HepG2 (cell line): Measurements from ENCODE around the gene USH2A. TPM values are rescaled to one million over a fixed set of nuclear protein-coding genes. Genes with fewer than 3 reads are reported as not detected.
A peak's percentile ranks its signal among the peaks of the same experiment; 100 is the strongest.

Experiments used
- ATAC-seq: fragments of 200-7000 bp; cut with Tn5 transposase; 3 replicates; pipeline ENCODE4 v1.9.1; 2020; ENCODE audit warnings: mild to moderate bottlenecking, moderate library complexity
- BruUV-seq: library from RNA; stranded (reverse); fragments of 400-500 nt; replicated peaks from 2 replicates; lab custom pipeline; 2021; lab: Mats Ljungman, UMichigan
- CTCF ChIA-PET: fragments of 300-600 bp; formaldehyde crosslinking; extraction: SDS; loops from one replicate; lab custom pipeline; 2021; ENCODE audit warnings: low total read pairs, inconsistent platforms, low intra/inter-chr PET ratio; lab: Yijun Ruan, JAX
- POLR2A ChIA-PET: fragments of 350-600 bp; sonication (Branson Sonifier 250); formaldehyde crosslinking; loops from one replicate; lab custom pipeline; 2020; ENCODE audit warnings: antibody characterized with exemption, inconsistent platforms; lab: Yijun Ruan, JAX
- DNase-seq: peaks from one replicate; pipeline ENCODE4 v3.0.0-alpha.2; 2015; ENCODE audit warnings: low spot score
- FAIRE-seq: peaks from 3 replicates; lab custom pipeline; 2011; peaks lifted over from hg19 to GRCh38; lab: Jason Lieb, UNC
- H2AFZ ChIP-seq: one replicate; pipeline ENCODE4 v1.6.1; 2011; ENCODE audit warnings: low read length, inconsistent platforms
- H3K27ac ChIP-seq: fragments of 300-600 bp; 3 replicates; pipeline ENCODE4 v1.8.0; 2011; ENCODE audit warnings: mixed run types, mild to moderate bottlenecking, mixed read lengths, low read length, inconsistent platforms; ENCODE audit not compliant: insufficient read depth; ENCODE audit errors: extremely low read length
- H3K27me3 ChIP-seq, 2 experiments: fragments of 200-600 bp in 1 of 2; 2 replicates in 1 of 2; 3 replicates in 1 of 2; pipeline versions ENCODE4 v1.6.0 to v1.8.0; 2011; ENCODE audit warnings: low read length in 2 of 2, mild to moderate bottlenecking in 2 of 2, moderate library complexity in 2 of 2, inconsistent platforms in 1 of 2; ENCODE audit not compliant: insufficient read depth in 2 of 2, control insufficient read depth in 1 of 2
- H3K36me3 ChIP-seq, 2 experiments: fragments of 200-600 bp in 1 of 2; replicated peaks in 1 of 2; 2 replicates in 1 of 2; 3 replicates in 1 of 2; pipeline versions ENCODE4 v1.5.1 to v1.8.0; 2011; ENCODE audit warnings: low read length in 2 of 2, inconsistent platforms in 1 of 2; ENCODE audit not compliant: insufficient read depth in 2 of 2, control insufficient read depth in 1 of 2
- H3K4me1 ChIP-seq: 2 replicates; pipeline ENCODE4 v1.5.1; 2012; ENCODE audit warnings: low read length, inconsistent platforms; ENCODE audit not compliant: insufficient read depth
- H3K4me2 ChIP-seq: 2 replicates; pipeline ENCODE4 v1.6.0; 2011; ENCODE audit warnings: low read depth, low read length, inconsistent platforms
- H3K4me3 ChIP-seq, 3 experiments: fragments of 200-600 bp in 1 of 3; sonication (generic), shearing (Covaris generic) in 1 of 3; replicated peaks in 1 of 3; 2 replicates each; pipeline ENCODE4 v1.5.1; 2011 to 2016; ENCODE audit warnings: low read length in 3 of 3, inconsistent platforms in 2 of 3, low read depth in 2 of 3, mild to moderate bottlenecking in 2 of 3, control low read depth in 1 of 3, mixed read lengths in 1 of 3; ENCODE audit not compliant: insufficient read depth in 1 of 3
- H3K79me2 ChIP-seq: one replicate; pipeline ENCODE4 v1.6.1; 2011; ENCODE audit warnings: low read length, inconsistent platforms; ENCODE audit not compliant: insufficient read depth
- H3K9ac ChIP-seq: 2 replicates; pipeline ENCODE4 v1.6.0; 2011; ENCODE audit warnings: mild to moderate bottlenecking, low read depth, low read length, inconsistent platforms; ENCODE audit not compliant: insufficient read depth
- H3K9me3 ChIP-seq: 2 replicates; pipeline ENCODE4 v1.5.1; 2012; ENCODE audit warnings: mild to moderate bottlenecking, low read length
- H4K20me1 ChIP-seq: 2 replicates; pipeline ENCODE4 v1.6.0; 2011; ENCODE audit warnings: inconsistent platforms, mild to moderate bottlenecking, low read length, moderate library complexity; ENCODE audit not compliant: insufficient read depth
- MAFF ChIP-seq: IDR thresholded peaks from 2 replicates; pipeline ENCODE4 v1.6.1; 2011; ENCODE audit warnings: low read depth, low read length, improper control_type of control experiment
- MAFK ChIP-seq, 2 experiments: IDR thresholded peaks in 1 of 2; conservative IDR thresholded peaks in 1 of 2; 2 replicates each; pipeline ENCODE4 v1.6.1; 2011; ENCODE audit warnings: improper control_type of control experiment in 2 of 2, low read length in 2 of 2
- RFX5 ChIP-seq: IDR thresholded peaks from 2 replicates; pipeline ENCODE4 v1.6.1; 2011; ENCODE audit warnings: low read depth, low read length, improper control_type of control experiment
- TBX2 ChIP-seq: sonication (generic); formaldehyde crosslinking; IDR thresholded peaks from 2 replicates; pipeline ENCODE4 v1.5.0; 2020; ENCODE audit warnings: missing genetic modification reagents, mild to moderate bottlenecking, borderline replicate concordance
- YEATS4 ChIP-seq: sonication (generic); formaldehyde crosslinking; IDR thresholded peaks from 2 replicates; pipeline ENCODE4 v1.4.0; 2020; ENCODE audit warnings: missing genetic modification reagents, borderline replicate concordance
- WGBS: methylation state at CpG from one replicate; pipeline ENCODE4 v1.1.6; 2017; ENCODE audit warnings: low lambda C conversion rate; 5-methylcytosine and 5-hydroxymethylcytosine counted together
- in situ Hi-C: cut with HindIII; loops from 2 replicates; pipeline ENCODE4 v1.10.0; 2017; ENCODE audit warnings: low pct_unique_long_range_greater_than_20kb; ENCODE audit not compliant: extremely low pct_ligation_motif_present
- intact Hi-C: fragments of 100-400 bp; cut with micrococcal nuclease; formaldehyde crosslinking; loops from one replicate; pipeline ENCODE4 v1.10.0; 2022; ENCODE audit not compliant: unreplicated experiment
- polyA plus RNA-seq, 8 experiments: library from polyadenylated mRNA; depleted of rRNA in 3 of 8; stranded (reverse) in 7 of 8; unstranded in 1 of 8; fragments of >200 nt; fragmentation: Illumina TruSeq in 4 of 8; extraction: Trizol in 4 of 8; gene quantifications; 2 replicates each; pipeline versions ENCODE4 v1.2.1 to v1.2.3, GENCODE V29; 2011 to 2016; ENCODE audit warnings: low read depth in 4 of 8, missing spikeins in 1 of 8, mixed read lengths in 1 of 8; ENCODE audit not compliant: insufficient read depth in 1 of 8
- total RNA-seq, 5 experiments: library from RNA; depleted of rRNA; stranded (reverse); fragments of >200 nt; fragmentation: Illumina TruSeq; extraction: Trizol; gene quantifications; 2 replicates each; pipeline ENCODE4 v1.2.3, GENCODE V29; 2016; ENCODE audit warnings: low read depth in 1 of 5
- TF ChIP-seq, protein P1 (sequence below): sonication (generic); formaldehyde crosslinking; conservative IDR thresholded peaks from 2 replicates; pipeline ENCODE4 v1.4.0; 2020; ENCODE audit warnings: missing genetic modification reagents
- TF ChIP-seq, protein P2 (sequence below): sonication (generic); formaldehyde crosslinking; IDR thresholded peaks from 2 replicates; pipeline ENCODE4 v1.4.0; 2020; ENCODE audit warnings: missing genetic modification reagents

Gene USH2A
- total and polyA plus RNA-seq, 2 of the 13 experiments (the other 11 are each of a cell fraction or from before 2014, with no cell fraction given), result 0.02 TPM; not detected in 1

DNA sequence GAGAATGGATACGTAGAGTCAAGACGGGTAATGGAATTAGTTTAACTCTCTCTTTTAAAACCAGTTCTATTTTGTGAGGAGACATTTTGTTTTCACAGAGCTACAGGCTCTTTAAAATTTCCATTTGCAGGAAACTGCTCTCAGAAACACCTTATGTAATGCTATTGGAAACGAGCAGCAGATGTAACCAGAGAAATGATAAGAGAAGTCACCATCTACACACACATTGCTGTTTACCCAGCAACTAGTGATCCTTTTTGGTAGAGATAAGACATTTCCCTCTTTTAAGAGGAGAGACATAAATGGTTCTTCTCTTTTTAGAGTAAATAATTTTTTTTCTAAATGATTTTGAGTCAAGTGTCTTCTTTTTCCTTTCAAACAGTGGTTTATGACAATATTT lies 775.5 kb downstream of the USH2A start:
- 36% methylated on average over 3 of the region's 3 CpGs for WGBS
- Histone ChIP-seq H3K27ac (no peak overlapping the region), H4K20me1 (no peaks in the 10 kb centered on the region), H3K4me2 (peak overlapping the region; percentile 39; the same call in 1 of the 2 replicates), H2AFZ (no peak overlapping the region), H3K79me2 (no peaks in the 10 kb centered on the region), H3K9ac (no peak overlapping the region), H3K36me3 (no peaks in the 10 kb centered on the region), H3K27me3 (no peaks in the 10 kb centered on the region), H3K9me3 (no peaks in the 10 kb centered on the region), H3K4me1 (peaks cover 22% of the 10 kb centered on the region), H3K4me3 (no peak overlapping the region)
- FAIRE-seq, result no peak
- DNase-seq, result no peak
- no TSS peak for BruUV-seq
- no peak for ATAC-seq
- intact Hi-C loops, result no loop called here
- TF ChIP-seq RFX5, result peak; percentile 88
- TF ChIP-seq TBX2 (CRISPR knock-in tag), result no peak
- TF ChIP-seq, protein P1, sequence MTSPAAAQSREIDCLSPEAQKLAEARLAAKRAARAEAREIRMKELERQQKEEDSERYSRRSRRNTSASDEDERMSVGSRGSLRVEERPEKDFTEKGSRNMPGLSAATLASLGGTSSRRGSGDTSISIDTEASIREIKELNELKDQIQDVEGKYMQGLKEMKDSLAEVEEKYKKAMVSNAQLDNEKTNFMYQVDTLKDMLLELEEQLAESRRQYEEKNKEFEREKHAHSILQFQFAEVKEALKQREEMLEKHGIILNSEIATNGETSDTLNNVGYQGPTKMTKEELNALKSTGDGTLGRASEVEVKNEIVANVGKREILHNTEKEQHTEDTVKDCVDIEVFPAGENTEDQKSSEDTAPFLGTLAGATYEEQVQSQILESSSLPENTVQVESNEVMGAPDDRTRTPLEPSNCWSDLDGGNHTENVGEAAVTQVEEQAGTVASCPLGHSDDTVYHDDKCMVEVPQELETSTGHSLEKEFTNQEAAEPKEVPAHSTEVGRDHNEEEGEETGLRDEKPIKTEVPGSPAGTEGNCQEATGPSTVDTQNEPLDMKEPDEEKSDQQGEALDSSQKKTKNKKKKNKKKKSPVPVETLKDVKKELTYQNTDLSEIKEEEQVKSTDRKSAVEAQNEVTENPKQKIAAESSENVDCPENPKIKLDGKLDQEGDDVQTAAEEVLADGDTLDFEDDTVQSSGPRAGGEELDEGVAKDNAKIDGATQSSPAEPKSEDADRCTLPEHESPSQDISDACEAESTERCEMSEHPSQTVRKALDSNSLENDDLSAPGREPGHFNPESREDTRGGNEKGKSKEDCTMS (CRISPR knock-in tag), result no peak
- no peak for TF ChIP-seq YEATS4 (CRISPR knock-in tag)
- ChIA-PET POLR2A (no interaction called here), CTCF (no interaction called here)
- in situ Hi-C loops, result no loop called here

DNA sequence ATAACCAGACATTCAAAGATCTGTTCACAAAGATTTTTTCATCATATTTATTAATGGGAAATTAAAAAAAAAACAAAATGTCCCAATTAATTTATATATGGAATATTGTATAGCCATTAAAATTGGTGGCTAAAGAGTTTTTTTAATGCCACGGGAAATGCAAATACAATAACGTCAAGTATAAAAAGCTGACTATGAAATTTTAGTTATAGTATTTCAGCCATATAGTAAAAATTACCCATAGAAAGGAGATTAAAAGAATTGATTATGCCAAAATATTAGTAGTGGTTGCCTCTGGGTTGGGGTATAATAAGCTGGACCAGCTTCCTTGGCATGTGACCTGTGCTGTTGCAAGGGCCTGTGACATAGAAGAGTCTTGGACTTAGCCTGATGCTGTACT lies 777.4 kb downstream of the USH2A start:
- intact Hi-C loops (no loop called here), in situ Hi-C loops (no loop called here)
- Histone ChIP-seq H3K4me3 (no peak overlapping the region), H3K4me1 (peaks cover 22% of the 10 kb centered on the region), H3K79me2 (no peaks in the 10 kb centered on the region), H4K20me1 (no peaks in the 10 kb centered on the region), H3K27ac (no peak overlapping the region), H3K36me3 (no peaks in the 10 kb centered on the region), H3K4me2 (no peak overlapping the region), H3K27me3 (no peaks in the 10 kb centered on the region), H2AFZ (no peak overlapping the region), H3K9me3 (no peaks in the 10 kb centered on the region), H3K9ac (no peak overlapping the region)
- CTCF ChIA-PET, result no interaction called here
- no peak for DNase-seq
- no peak for FAIRE-seq
- POLR2A ChIA-PET, result no interaction called here
- WGBS, result 81% methylated on average over 2 of the region's 2 CpGs
- ATAC-seq, result no peak
- BruUV-seq, result no TSS peak
- TF ChIP-seq, protein P2, sequence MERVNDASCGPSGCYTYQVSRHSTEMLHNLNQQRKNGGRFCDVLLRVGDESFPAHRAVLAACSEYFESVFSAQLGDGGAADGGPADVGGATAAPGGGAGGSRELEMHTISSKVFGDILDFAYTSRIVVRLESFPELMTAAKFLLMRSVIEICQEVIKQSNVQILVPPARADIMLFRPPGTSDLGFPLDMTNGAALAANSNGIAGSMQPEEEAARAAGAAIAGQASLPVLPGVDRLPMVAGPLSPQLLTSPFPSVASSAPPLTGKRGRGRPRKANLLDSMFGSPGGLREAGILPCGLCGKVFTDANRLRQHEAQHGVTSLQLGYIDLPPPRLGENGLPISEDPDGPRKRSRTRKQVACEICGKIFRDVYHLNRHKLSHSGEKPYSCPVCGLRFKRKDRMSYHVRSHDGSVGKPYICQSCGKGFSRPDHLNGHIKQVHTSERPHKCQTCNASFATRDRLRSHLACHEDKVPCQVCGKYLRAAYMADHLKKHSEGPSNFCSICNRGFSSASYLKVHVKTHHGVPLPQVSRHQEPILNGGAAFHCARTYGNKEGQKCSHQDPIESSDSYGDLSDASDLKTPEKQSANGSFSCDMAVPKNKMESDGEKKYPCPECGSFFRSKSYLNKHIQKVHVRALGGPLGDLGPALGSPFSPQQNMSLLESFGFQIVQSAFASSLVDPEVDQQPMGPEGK (CRISPR knock-in tag), result no peak
- TF ChIP-seq MAFK (conservative IDR thresholded peaks at IDR 0.05 in 1 of 2, IDR thresholded peaks at IDR 0.05 in 1 of 2; ENCODE audit: low read length in 2 of 2), result peak; percentile 34 to 64; a peak in 3 of 4 replicates
- peak; percentile 58 for TF ChIP-seq MAFF
